Breast epithelium (tissue), 4 donors: ENCODE measurements around the gene MB21D2. TPM values are rescaled to one million over a fixed set of nuclear protein-coding genes. Genes with fewer than 3 reads are reported as not detected.

Source experiments
- DNase-seq, 2 donors: peaks; one replicate each; pipeline ENCODE4 v3.0.0-alpha.2; 2019; ENCODE audit warnings: low spot score in 2 of 2
- H3K27ac ChIP-seq, 2 donors: fragments of 200-600 bp; sonication (generic) in 1 of 2; one replicate each; pipeline ENCODE4 v1.5.1; 2016 to 2019; ENCODE audit warnings: mild to moderate bottlenecking in 1 of 2
- H3K27me3 ChIP-seq, 2 donors: fragments of 200-600 bp; sonication (generic) in 1 of 2; one replicate each; pipeline versions ENCODE4 v1.5.1 to v1.6.0; 2017 to 2019; ENCODE audit warnings: control low read depth in 1 of 2, mild to moderate bottlenecking in 1 of 2
- H3K36me3 ChIP-seq: fragments of 200-600 bp; one replicate; pipeline ENCODE4 v1.5.1; 2019
- H3K4me1 ChIP-seq, 2 donors: fragments of 200-600 bp; sonication (generic); one replicate each; pipeline ENCODE4 v1.5.1; 2016 to 2019; ENCODE audit warnings: control low read depth in 1 of 2
- H3K4me3 ChIP-seq, 3 donors: fragments of 200-600 bp; sonication (generic); 1 replicate in 2 of 3; 2 replicates in 1 of 3; pipeline ENCODE4 v1.5.1; 2016 to 2019; ENCODE audit warnings: mild to moderate bottlenecking in 3 of 3, moderate library complexity in 2 of 3
- H3K9me3 ChIP-seq, 2 donors: fragments of 200-600 bp; sonication (generic) in 1 of 2; one replicate each; pipeline ENCODE4 v1.5.1; 2016 to 2019; ENCODE audit warnings: control low read depth in 1 of 2
- POLR2A ChIP-seq: fragments of 450-650 bp; IDR thresholded peaks from one replicate; pipeline ENCODE4 v1.6.1; 2016; ENCODE audit warnings: antibody characterized with exemption, mild to moderate bottlenecking, moderate library complexity
- POLR2AphosphoS5 ChIP-seq, 3 donors: sonication (generic); formaldehyde crosslinking; IDR thresholded peaks; one replicate each; pipeline ENCODE4 v1.6.1; 2017; ENCODE audit warnings: antibody characterized with exemption in 3 of 3
- intact Hi-C: fragments of 100-400 bp; cut with DNase I; formaldehyde crosslinking; loops from one replicate; pipeline ENCODE4 v1.15.1; 2023; ENCODE audit warnings: low total_unique reads
- total RNA-seq, 3 donors: library from RNA; depleted of rRNA; stranded (reverse); fragments of >200 nt; gene quantifications; one replicate each; pipeline ENCODE4 v1.1.0, GENCODE V29; 2016
- TF ChIP-seq, protein P1 (sequence below), 3 donors: fragments of 450-650 bp; IDR thresholded peaks; one replicate each; pipeline ENCODE4 v1.5.1; 2016 to 2017; ENCODE audit warnings: antibody characterized with exemption in 3 of 3, mild to moderate bottlenecking in 3 of 3, moderate library complexity in 3 of 3

The MB21D2 gene
- total RNA-seq, 3 donors from 2014 or later = 4.0 to 11.9 (median 6.2) TPM

DNA sequence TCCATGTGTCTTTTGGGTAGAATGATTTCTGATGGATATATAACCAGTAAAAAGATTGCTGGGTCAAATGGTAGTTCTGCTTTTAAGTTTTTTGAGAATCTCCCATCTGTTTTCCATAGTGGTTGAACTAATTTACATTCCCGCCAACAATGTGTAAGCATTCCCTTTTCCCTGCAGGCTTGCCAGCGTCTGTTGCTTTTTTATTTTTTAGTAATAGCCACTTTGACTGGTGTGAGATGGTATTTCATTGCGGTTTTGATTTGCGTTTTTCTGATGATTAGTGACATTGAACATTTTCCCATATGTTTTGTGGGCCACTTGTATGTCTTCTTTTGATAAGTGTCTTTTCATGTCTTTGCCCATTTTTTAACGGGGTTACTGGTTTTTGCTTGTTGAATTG, 36.3 kb upstream of the MB21D2 start:
- H3K36me3 ChIP-seq = no peaks in the 10 kb centered on the region
- no peaks in the 10 kb centered on the region for H3K9me3 ChIP-seq
- H3K27me3 ChIP-seq = no peaks in the 10 kb centered on the region
- H3K4me3 ChIP-seq = no peak overlapping the region
- intact Hi-C loops = no loop called here
- H3K4me1 ChIP-seq = no peaks in the 10 kb centered on the region
- H3K27ac ChIP-seq = no peak overlapping the region
- TF ChIP-seq POLR2A (no peak), POLR2AphosphoS5 (IDR thresholded peaks at IDR 0.05) (no peak)
- TF ChIP-seq, protein P1, sequence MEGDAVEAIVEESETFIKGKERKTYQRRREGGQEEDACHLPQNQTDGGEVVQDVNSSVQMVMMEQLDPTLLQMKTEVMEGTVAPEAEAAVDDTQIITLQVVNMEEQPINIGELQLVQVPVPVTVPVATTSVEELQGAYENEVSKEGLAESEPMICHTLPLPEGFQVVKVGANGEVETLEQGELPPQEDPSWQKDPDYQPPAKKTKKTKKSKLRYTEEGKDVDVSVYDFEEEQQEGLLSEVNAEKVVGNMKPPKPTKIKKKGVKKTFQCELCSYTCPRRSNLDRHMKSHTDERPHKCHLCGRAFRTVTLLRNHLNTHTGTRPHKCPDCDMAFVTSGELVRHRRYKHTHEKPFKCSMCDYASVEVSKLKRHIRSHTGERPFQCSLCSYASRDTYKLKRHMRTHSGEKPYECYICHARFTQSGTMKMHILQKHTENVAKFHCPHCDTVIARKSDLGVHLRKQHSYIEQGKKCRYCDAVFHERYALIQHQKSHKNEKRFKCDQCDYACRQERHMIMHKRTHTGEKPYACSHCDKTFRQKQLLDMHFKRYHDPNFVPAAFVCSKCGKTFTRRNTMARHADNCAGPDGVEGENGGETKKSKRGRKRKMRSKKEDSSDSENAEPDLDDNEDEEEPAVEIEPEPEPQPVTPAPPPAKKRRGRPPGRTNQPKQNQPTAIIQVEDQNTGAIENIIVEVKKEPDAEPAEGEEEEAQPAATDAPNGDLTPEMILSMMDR (IDR thresholded peaks at IDR 0.05) = no peak
- no peak for DNase-seq

DNA sequence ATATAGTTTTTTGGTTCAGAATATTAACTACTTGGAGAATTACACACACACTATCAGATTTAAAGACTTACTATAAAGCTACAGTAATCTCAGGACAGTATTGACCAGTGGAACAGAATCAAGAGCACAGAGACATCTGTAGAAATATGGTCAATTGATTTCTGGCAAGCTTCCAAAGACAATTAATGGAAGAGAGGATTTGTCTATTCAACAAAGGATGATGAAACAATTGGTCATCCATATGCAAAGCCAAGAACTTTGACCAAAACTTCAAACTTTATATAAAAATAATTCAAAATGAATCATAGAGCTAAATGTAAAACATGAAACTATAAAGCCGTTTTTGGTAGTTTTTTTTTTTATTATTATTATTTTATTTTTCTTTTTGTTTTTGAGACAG, 29.8 kb upstream of the MB21D2 start:
- TF ChIP-seq POLR2A = no peak
- TF ChIP-seq POLR2AphosphoS5 (IDR thresholded peaks at IDR 0.05) = no peak
- TF ChIP-seq, protein P1 (IDR thresholded peaks at IDR 0.05) = no peak
- Histone ChIP-seq H3K9me3 (no peaks in the 10 kb centered on the region), H3K27me3 (no peaks in the 10 kb centered on the region), H3K27ac (no peak overlapping the region), H3K4me1 (no peaks in the 10 kb centered on the region), H3K4me3 (no peak overlapping the region), H3K36me3 (no peaks in the 10 kb centered on the region)
- intact Hi-C loops = no loop called here
- no peak for DNase-seq

DNA sequence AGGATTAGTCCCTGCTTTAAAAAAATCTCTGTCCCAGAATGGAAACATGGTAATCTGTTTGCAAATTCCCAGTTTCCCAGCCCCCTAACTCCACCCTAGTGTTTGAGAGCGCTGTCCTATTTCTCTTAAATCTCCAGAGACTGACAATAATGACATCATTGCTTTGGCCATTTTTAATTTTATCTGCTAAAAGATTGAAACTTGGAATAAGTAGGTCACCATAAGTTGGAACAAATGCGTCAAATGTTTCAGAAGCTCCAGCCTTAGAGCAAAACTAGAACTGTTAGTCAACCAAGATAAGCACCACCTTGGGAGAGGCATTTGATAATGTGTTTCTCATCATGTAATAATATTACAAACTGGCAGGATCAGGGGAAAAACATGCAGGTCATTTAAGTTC, 25.7 kb upstream of the MB21D2 start:
- no peaks in the 10 kb centered on the region for H3K4me1 ChIP-seq

DNA sequence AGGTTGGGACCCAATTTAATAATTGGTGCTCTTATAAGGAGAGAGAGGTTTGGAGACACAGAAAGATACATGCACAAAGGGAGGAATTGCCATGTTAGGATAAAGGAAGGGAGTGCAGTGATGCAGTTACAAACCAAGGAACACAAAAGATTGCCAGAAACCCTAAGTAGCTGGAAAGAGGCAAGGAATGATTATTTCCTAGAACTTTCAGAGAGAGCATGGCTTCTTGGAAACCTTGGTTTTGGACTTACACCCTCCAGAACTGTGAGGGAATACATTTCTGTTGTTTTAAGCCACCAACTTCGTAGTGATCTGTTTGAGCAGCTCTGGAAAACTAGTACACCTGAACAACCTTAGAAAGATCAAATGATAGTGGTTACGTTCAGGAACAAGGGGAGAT, 25.0 kb upstream of the MB21D2 start:
- intact Hi-C loops = no loop called here
- Histone ChIP-seq H3K4me1 (no peaks in the 10 kb centered on the region), H3K27me3 (no peaks in the 10 kb centered on the region), H3K36me3 (no peaks in the 10 kb centered on the region), H3K4me3 (no peak overlapping the region), H3K9me3 (no peaks in the 10 kb centered on the region), H3K27ac (no peak overlapping the region)
- TF ChIP-seq POLR2A = no peak
- TF ChIP-seq, protein P1 (IDR thresholded peaks at IDR 0.05) = no peak
- TF ChIP-seq POLR2AphosphoS5 (IDR thresholded peaks at IDR 0.05) = no peak
- DNase-seq = no peak

More for the DNA sequence above, 25.7 kb upstream of the MB21D2 start:
- no peak for DNase-seq
- H3K36me3 ChIP-seq = no peaks in the 10 kb centered on the region
- H3K4me3 ChIP-seq = no peak overlapping the region
- TF ChIP-seq, protein P1 (IDR thresholded peaks at IDR 0.05) = no peak
- TF ChIP-seq POLR2A = no peak
- no peak for TF ChIP-seq POLR2AphosphoS5 (IDR thresholded peaks at IDR 0.05)
- H3K9me3 ChIP-seq = no peaks in the 10 kb centered on the region
- intact Hi-C loops = no loop called here
- no peak overlapping the region for H3K27ac ChIP-seq
- no peaks in the 10 kb centered on the region for H3K27me3 ChIP-seq

DNA sequence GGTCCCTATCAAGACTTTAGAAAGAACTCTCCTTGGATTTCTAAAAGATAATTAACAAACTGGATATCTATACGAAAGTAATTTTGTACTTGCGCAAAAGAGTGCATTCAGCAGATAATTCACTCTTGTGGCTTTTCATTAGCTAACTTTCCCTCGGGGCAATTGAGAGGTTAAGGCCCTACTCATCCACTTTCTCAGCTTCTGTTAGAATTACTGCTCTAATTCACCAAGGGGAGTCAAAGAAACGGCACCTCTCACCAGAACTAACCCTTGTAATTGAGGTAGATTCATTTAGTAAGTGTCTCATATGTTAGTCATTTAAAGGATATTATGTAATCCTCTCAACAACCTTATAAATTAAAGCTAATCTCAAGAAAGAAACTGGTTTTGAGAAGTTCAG, 22.5 kb upstream of the MB21D2 start:
- TF ChIP-seq POLR2A (no peak), POLR2AphosphoS5 (IDR thresholded peaks at IDR 0.05) (no peak)
- TF ChIP-seq, protein P1 (IDR thresholded peaks at IDR 0.05) = no peak
- intact Hi-C loops = no loop called here
- DNase-seq = no peak
- Histone ChIP-seq H3K4me3 (no peak overlapping the region), H3K36me3 (no peaks in the 10 kb centered on the region), H3K9me3 (no peaks in the 10 kb centered on the region), H3K4me1 (no peaks in the 10 kb centered on the region), H3K27me3 (no peaks in the 10 kb centered on the region), H3K27ac (no peak overlapping the region)
